Measurements from ENCODE around the gene OSGEP.

OSGEP gene

DNA sequence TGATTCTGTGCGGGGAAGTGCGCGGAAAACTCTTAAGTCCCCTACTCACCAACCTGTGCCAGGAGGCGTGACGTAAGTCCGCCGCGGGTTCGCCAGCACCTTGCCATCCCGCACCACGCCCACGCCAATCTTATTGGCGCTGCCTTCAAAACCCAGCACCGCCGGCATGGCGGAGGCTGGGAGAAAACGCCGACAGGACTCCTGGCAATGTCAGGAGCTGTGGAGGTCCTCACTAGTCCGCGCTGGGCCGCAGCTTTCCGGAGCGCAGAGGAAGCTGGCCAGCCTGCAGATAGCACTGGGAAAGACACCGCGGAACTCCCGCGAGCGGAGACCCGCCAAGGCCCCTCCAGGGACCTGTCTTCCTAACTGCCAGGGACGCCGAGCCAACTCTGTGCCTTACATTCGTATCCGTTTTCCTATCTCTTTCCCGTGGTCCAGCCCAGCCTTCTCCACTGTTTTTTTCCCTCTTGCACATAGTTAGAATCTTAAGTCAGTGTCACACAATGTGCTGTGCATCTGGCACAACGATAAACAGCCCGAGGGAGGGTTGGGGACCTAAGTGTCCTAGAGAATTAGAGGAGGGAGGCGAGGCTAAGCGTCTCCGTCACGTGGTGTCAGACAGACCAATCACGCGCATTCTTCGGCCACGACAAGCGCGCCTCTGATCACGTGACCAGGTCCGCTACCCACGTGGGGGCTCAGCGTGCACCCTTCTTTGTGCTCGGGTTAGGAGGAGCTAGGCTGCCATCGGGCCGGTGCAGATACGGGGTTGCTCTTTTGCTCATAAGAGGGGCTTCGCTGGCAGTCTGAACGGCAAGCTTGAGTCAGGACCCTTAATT is at the start of gene OSGEP, which contains the start of gene APEX1:
Gene OSGEP, minus strand, starts transcription at position 297 of the 839 bp plus-strand sequence. Its CDS starts 129 bp downstream, at position 168.
Gene APEX1, plus strand, starts transcription at position 711 of the 839 bp plus-strand sequence. CDS start 420 bp downstream, outside the sequence.
- no peak for TF ChIP-seq CTCF (IDR thresholded peaks at IDR 0.05; ENCODE audit: low read depth, low read length)
- peak; percentile 98 for DNase-seq (ENCODE audit: extremely low read depth, low read depth)

- TF ChIP-seq CTCF (IDR thresholded peaks at IDR 0.05; ENCODE audit: low read depth, low read length), result no peak
- DNase-seq (ENCODE audit: extremely low read depth, low read depth), result no peak
Measured at GRCh38 chr14:20503898-20504297, 49.3 kb upstream of the OSGEP start.

DNA sequence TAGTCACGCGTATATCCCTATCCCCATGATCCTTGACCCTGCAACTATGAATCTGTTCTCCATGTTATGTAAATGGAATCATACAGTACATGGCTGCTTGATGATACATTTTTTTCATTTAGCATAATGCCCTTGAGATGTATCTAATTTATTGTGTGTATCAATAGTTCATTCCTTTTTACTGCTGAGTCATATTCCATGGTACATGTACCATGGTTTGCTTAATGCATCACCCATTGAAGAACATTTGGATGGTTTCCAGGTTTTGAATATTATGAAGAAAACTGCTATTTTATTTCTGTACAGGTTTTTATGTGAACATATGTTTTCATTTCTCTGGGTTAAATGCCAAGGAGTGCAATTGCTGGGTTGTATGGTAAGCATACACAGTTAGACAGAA is 46.7 kb upstream of the OSGEP start:
- no peak for TF ChIP-seq CTCF (IDR thresholded peaks at IDR 0.05; ENCODE audit: low read depth, low read length)
- DNase-seq (ENCODE audit: extremely low read depth, low read depth), result no peak

DNA sequence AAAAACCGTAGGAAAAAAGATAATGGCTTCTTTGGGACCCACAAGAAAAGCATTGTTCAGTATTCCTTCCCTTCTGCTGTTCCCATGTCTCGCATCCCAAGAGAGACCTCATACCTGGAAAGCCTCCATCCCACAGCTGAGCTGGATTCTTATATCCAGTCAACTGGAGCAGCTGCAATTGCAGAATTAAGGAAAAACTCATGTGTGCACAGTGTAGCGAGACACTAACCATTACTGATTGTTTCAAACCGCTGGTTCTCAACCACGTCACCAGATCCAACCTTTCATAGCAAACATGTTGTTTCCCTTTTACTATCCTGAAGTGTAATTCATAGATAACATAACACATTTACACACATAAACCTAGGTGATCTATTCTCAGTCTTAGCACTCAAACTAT is 45.3 kb upstream of the OSGEP start:
- DNase-seq (ENCODE audit: extremely low read depth, low read depth), result no peak
- TF ChIP-seq CTCF (IDR thresholded peaks at IDR 0.05; ENCODE audit: low read depth, low read length), result no peak

DNA sequence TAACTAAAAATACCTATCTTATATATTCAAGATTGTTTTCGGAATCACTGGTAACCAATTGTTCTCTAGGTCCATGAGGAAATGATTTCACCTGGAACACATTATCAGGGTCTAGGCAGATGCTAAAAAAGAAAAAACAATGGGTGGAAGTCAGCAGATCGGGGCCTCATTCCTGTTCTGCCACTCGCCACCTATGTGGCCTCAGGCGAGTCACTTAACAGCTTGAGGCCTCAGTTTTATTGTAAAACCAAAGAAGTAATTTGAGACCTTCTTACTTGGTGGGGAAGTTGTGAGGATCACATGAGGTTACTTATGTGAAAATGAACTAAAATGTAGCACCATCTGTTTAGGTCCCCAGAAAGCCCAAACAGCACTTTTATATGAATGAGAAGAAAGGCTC is 44.5 kb upstream of the OSGEP start:
- TF ChIP-seq CTCF (IDR thresholded peaks at IDR 0.05; ENCODE audit: low read depth, low read length), result no peak
- DNase-seq (ENCODE audit: extremely low read depth, low read depth), result no peak

- DNase-seq (ENCODE audit: extremely low read depth, low read depth), result no peak
- no peak for TF ChIP-seq CTCF (IDR thresholded peaks at IDR 0.05; ENCODE audit: low read depth, low read length)
Measured at GRCh38 chr14:20498622-20499021, 44.0 kb upstream of the OSGEP start.

DNA sequence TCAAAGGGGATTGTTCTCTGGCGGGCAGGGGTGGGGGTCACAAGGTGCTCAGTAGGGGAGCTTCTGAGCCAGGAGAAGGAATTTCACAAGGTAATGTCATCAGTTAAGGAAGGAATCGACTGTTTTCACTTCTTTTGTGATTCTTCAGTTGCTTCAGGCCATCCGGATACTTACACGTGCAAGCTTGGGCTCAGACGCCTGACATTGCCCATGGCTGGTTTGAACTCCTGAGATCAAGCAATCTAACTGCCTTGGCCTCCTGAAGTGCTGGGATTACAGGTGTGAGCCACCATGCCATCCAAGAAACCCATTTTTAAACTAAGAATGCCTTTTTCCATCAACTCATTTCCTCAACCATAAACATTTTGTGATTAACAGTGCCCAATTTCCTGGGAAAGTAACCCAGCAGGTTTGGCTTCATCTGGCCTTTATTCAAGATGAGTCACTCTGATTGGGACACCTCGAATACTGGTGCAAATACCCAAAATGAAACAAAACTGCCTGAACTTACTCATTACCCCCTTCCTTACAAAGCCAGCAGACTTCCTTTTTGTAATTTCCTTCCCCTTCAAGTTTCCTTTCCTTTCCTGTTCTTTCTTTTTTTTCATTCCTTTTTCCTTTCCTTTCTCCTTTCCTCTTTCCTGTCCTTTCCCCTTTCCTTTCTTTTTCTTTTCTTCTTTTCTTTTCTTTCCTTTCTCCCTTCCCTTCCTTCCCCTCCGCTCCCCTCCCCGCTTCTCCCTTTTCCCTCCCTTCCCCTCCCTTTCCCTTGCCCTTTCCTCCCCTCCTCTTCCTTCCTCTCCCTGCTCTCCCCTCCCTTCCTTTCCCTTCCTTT is 40.5 kb upstream of the OSGEP start:
- DNase-seq (ENCODE audit: extremely low read depth, low read depth), result no peak
- no peak for TF ChIP-seq CTCF (IDR thresholded peaks at IDR 0.05; ENCODE audit: low read depth, low read length)

All from AG09319 (cell line).